ENCODE measurements around the gene CLDN17. TPM values are rescaled to one million over a fixed set of nuclear protein-coding genes. Genes with fewer than 3 reads are reported as not detected.

The CLDN17 gene
- total RNA-seq (2011; cell fraction: chromatin; rRNA removed; ENCODE audit: low replicate concordance) = not detected in 2 replicates
- total RNA-seq (2011; cell fraction: nucleolus; rRNA removed) = not detected in 2 replicates
- total RNA-seq (2011; cell fraction: nucleoplasm; rRNA removed) = not detected in 2 replicates
- not detected in 2 replicates for total RNA-seq (2014; rRNA removed)
- not detected in 2 replicates for total RNA-seq (2014; rRNA removed; fragmentation: Illumina TruSeq; extraction: Trizol)
- not detected in 2 replicates for total RNA-seq (2015; rRNA removed; fragmentation: Illumina TruSeq; extraction: Trizol)
- not detected in 2 replicates for total RNA-seq (2021)
- not detected in 2 replicates for polyA plus RNA-seq (2011; rRNA removed)
- not detected in 2 replicates for polyA plus RNA-seq (2011; cell fraction: cytosol; rRNA removed)
- not detected in 2 replicates for polyA plus RNA-seq (2011; cell fraction: nucleus; rRNA removed)
- polyA plus RNA-seq (2012) = not detected in 2 replicates
- polyA plus RNA-seq (2014; fragmentation: Illumina TruSeq; extraction: Trizol) = not detected in 2 replicates
- polyA plus RNA-seq (2014; fragmentation: Nextera tagmentation; extraction: Ambion mirVana) = not detected
- polyA plus RNA-seq (2014; rRNA removed) = not detected in 2 replicates
- polyA minus RNA-seq (2011; rRNA and poly(A)+ RNA removed) = not detected in 2 replicates
- not detected in 2 replicates for polyA minus RNA-seq (2011; cell fraction: cytosol; rRNA and poly(A)+ RNA removed)
- polyA minus RNA-seq (2011; cell fraction: nucleus; rRNA and poly(A)+ RNA removed) = not detected in 2 replicates
- Bru-seq, nascent RNA = not detected
- not detected for BruChase-seq, experiment 1, labeled RNA remaining after a 2-hour chase
- BruChase-seq, experiment 2, labeled RNA remaining after a 6-hour chase = not detected
- long read RNA-seq, experiment 1 = 0 reads
- long read RNA-seq, experiment 2 = 0 reads
- long read RNA-seq, experiment 3 = 0 reads

DNA sequence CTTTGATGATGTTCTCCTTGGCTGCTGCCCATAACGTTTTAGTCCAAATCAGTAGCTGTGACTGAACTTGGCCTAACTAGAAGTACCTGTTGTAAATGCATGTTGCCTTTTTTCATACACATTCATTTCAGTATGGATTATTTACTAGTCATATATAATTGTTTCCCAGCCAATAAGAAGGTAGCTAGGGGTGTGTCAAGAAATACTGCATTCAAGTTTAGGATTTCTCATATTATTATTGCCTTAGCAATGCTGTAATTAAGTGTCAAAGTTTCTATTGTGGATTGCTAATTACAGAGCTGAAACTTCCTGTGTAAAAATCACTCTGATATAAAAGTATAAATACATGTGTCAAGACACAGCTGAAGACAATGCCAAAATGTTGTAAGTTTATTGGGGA, at the start of gene CLDN17:
CLDN17 (minus strand) TSS at position 101 of the 400 bp plus-strand sequence. CDS start 188 bp downstream, outside the sequence.
- H3K9me3 ChIP-seq (replicated peaks; ENCODE audit: control insufficient read depth, insufficient read depth, low read depth, low read length) = no peaks in the 10 kb centered on the region
- no peaks in the 10 kb centered on the region for H3K4me1 ChIP-seq (replicated peaks in 1 of 2; ENCODE audit: control insufficient read depth in 2 of 2, insufficient read depth in 2 of 2, low read length in 2 of 2)
- ATAC-seq (no peak), FAIRE-seq (no peak), DNase-seq (ENCODE audit: extremely low read depth in 1 of 4, low spot score in 3 of 4) (no peak)
- no peaks in the 10 kb centered on the region for H4K20me1 ChIP-seq (replicated peaks; ENCODE audit: control insufficient read depth, insufficient read depth, low read length)
- no peak within 1 kb of the TSS for H3K4me2 ChIP-seq (ENCODE audit: insufficient read depth, low read length)
- TF ChIP-seq SNIP1 (IDR thresholded peaks at IDR 0.05; ENCODE audit: low read depth) (no peak), CREBBP (IDR thresholded peaks at IDR 0.05; ENCODE audit: low read depth, low read length) (no peak), SMAD4 (CRISPR knock-in tag; conservative IDR thresholded peaks at IDR 0.05) (no peak), GTF2E2 (tag; IDR thresholded peaks at IDR 0.05) (no peak), MYNN (IDR thresholded peaks at IDR 0.05) (no peak), MYNN (CRISPR knock-in tag; IDR thresholded peaks at IDR 0.05) (no peak), CREB1 (IDR thresholded peaks at IDR 0.05) (no peak), CREB1 (CRISPR knock-in tag; IDR thresholded peaks at IDR 0.05) (no peak), HDAC6 (IDR thresholded peaks at IDR 0.05; ENCODE audit: low read depth, low read length) (no peak), ZBTB1 (CRISPR knock-in tag; IDR thresholded peaks at IDR 0.05; ENCODE audit: borderline replicate concordance, low read depth) (no peak), CCAR2 (IDR thresholded peaks at IDR 0.05; ENCODE audit: low read depth, low read length) (no peak), ZBTB9 (CRISPR knock-in tag; IDR thresholded peaks at IDR 0.05) (no peak)
- TF ChIP-seq, protein P1, sequence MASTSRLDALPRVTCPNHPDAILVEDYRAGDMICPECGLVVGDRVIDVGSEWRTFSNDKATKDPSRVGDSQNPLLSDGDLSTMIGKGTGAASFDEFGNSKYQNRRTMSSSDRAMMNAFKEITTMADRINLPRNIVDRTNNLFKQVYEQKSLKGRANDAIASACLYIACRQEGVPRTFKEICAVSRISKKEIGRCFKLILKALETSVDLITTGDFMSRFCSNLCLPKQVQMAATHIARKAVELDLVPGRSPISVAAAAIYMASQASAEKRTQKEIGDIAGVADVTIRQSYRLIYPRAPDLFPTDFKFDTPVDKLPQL (IDR thresholded peaks at IDR 0.05; ENCODE audit: extremely low read depth, insufficient read length) = no peak
- intact Hi-C loops (cut with micrococcal nuclease) = no loop called here
- no peaks in the 10 kb centered on the region for H3K79me2 ChIP-seq (ENCODE audit: control insufficient read depth, insufficient read depth, low read length)
- no peaks in the 10 kb centered on the region for H3K9me1 ChIP-seq (ENCODE audit: control insufficient read depth, insufficient read depth, low read length)
- ChIA-PET CTCF (ENCODE audit: low intra/inter-chr PET ratio) (no interaction called here), POLR2A (no interaction called here)
- no peak within 1 kb of the TSS for H3K9ac ChIP-seq (ENCODE audit: insufficient read depth in 1 of 2, low read depth in 2 of 2, low read length in 2 of 2)
- no peak within 1 kb of the TSS for H2AFZ ChIP-seq (ENCODE audit: low read depth, low read length)
- WGBS (ENCODE audit: insufficient coverage, low coverage, missing lambda C conversion rate) = 0% methylated on average over 1 of the region's 1 CpG
- no TSS peak for BruUV-seq (replicated peaks)
- H3K27ac ChIP-seq (ENCODE audit: extremely low read depth, low read depth, low read length) = no peak within 1 kb of the TSS
- H3K4me3 ChIP-seq = no peak within 1 kb of the TSS
- no peaks in the 10 kb centered on the region for H3K27me3 ChIP-seq (ENCODE audit: control insufficient read depth in 2 of 2, insufficient read depth in 2 of 2, low read length in 2 of 2)
- in situ Hi-C loops (cut with MboI) = no loop called here
- H3K36me3 ChIP-seq (ENCODE audit: control insufficient read depth, insufficient read depth, low read length) = no peaks in the 10 kb centered on the region
